Loucy (cell line): ENCODE results near the gene APOBEC3G.

Experiments used
- EZH2phosphoT487 ChIP-seq: fragments of 200-600 bp; IDR thresholded peaks from 2 replicates; pipeline ENCODE4 v1.6.1; 2018; ENCODE audit warnings: antibody characterized with exemption, mild to moderate bottlenecking, moderate library complexity, borderline replicate concordance
- TF ChIP-seq, protein P1 (sequence below): fragments of 200-600 bp; sonication (generic); conservative IDR thresholded peaks from 2 replicates; pipeline ENCODE4 v1.5.1; 2014; ENCODE audit warnings: mild to moderate bottlenecking, antibody characterized with exemption, low read length

DNA sequence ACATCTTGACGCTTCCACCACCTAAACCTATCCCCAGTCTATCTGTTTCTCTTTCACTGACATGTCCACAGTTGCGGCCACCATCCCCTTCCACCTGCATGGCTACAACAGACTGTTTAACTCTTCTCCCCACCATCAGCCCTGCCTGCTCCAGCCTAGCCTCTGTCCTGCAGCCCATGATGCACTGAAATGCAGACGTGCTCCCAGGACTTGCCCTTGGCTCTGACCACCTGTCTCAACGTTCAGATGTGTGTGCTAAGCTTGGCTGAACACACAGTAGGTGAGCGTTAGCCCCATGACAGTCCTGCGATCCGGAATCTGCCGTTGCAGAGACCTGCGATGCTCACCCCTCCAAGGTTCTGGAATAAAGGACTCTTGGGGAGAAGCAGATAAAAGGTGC is 52.7 kb downstream of the APOBEC3G start:
- TF ChIP-seq, protein P1, sequence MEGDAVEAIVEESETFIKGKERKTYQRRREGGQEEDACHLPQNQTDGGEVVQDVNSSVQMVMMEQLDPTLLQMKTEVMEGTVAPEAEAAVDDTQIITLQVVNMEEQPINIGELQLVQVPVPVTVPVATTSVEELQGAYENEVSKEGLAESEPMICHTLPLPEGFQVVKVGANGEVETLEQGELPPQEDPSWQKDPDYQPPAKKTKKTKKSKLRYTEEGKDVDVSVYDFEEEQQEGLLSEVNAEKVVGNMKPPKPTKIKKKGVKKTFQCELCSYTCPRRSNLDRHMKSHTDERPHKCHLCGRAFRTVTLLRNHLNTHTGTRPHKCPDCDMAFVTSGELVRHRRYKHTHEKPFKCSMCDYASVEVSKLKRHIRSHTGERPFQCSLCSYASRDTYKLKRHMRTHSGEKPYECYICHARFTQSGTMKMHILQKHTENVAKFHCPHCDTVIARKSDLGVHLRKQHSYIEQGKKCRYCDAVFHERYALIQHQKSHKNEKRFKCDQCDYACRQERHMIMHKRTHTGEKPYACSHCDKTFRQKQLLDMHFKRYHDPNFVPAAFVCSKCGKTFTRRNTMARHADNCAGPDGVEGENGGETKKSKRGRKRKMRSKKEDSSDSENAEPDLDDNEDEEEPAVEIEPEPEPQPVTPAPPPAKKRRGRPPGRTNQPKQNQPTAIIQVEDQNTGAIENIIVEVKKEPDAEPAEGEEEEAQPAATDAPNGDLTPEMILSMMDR: no peak
- TF ChIP-seq EZH2phosphoT487: no peak
